Activated CD4-positive, CD25-positive, alpha-beta regulatory T cell treated with anti-CD3 and anti-CD28 coated beads, Interleukin-2, amount 50 U/mL, for 72 hours (primary cell): ENCODE results near the gene CEP170B.
"Not testable (repeated sequence)": the region's sequence is repeated elsewhere in the genome, so short reads cannot be mapped to it uniquely, and the experiment has no call there.

Experiments used
- DNase-seq: peaks from one replicate; pipeline ENCODE4 v3.0.0; 2021

The CEP170B gene

DNA sequence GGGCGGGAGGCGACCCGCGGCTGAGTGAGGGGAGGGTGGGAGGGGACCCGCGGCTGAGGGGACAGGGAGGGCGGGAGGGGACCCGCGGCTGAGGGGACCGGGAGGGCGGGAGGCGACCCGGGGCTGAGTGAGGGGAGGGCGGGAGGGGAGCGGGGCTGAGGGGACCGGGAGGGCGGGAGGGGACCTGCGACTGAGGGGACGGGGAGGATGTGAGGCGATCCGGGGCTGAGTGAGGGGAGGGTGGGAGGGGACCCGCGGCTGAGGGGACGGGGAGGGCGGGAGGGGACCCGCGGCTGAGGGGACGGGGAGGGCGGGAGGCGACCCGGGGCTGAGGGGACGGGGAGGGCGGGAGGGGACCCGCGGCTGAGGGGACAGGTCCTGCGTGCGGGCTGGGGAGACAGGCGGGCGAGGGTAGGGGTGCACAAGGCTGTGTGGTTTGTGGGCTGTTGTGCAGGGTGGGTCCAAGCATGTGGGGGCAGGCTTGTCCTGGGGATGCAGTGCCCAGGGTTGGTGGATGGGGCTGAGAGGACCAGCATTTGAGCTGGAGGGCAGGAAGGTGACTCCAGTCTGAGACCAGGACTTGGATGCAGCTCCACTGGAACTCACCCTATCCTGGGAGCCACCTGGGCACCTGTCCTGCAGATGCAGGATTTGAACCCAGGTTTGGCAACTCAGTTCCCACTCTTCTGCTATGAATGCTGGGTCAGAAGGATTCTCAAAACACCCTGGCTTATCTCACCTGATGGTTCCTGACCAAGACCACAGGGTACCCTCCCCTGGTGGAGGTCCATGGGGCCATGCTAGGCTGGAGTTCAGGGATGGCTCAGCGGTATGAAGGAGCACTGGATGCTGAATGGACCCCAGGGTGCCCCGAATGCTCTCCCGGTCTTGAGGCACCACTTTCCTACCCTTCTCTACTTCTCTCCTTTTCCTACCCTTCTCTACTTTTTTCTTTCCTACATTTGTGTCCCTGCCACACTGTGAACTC is 69.0 kb downstream of the CEP170B start:
- DNase-seq, result peak; percentile 27

DNA sequence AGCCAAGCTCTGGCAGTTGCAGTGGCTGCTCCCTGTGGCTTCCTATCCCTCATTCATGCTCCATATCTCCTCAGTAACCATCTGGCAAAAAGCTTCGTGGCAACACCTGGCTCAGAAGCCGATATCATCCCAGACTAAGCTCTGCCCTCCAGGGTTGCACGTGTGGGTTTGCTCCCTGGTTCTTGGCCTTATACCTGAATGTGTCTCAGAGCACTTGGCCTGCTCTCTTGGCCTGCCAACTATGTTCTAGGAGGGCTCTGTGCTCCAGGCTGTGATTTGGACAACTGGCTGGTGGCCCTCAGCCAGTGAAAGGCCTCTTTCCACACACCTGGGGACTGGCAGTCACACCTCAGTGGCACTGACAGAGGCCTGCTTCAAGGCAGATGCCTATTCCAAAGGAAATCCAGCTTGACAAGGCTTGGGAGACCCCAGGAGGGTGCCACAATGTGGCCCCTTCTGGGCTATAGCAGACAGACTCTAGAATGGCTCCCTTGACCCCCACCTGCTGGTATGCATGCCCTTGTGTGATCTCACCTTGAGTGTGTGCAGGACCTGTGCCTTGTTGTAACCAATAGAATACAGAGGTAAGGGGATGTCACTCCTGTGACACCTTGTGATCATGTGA is 70.1 kb downstream of the CEP170B start:
- DNase-seq, result no peak

- no peak for DNase-seq
Measured at GRCh38 chr14:104935955-104936354, 70.9 kb downstream of the CEP170B start.

- no peak for DNase-seq
Measured at GRCh38 chr14:104936361-104937155, 71.5 kb downstream of the CEP170B start.

DNA sequence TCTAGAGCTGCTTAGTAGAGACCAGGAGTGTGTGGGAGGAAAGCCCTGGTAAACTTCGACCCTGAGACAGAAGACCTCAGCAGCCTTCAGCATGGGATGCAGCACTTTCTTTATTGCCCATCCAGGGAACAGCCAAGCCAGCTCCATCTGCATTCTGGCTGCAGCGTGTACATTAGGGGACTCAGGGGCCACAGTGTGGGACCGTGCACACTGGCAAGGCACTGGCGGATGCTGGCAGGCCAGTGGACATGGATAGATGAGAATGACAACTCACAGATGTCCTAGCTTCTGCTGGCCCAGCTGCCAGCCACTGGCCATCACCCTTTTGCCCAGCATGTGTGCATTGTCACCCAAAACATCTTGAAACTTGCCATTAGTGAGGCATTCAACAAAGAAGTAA is 72.1 kb downstream of the CEP170B start:
- no peak for DNase-seq

DNA sequence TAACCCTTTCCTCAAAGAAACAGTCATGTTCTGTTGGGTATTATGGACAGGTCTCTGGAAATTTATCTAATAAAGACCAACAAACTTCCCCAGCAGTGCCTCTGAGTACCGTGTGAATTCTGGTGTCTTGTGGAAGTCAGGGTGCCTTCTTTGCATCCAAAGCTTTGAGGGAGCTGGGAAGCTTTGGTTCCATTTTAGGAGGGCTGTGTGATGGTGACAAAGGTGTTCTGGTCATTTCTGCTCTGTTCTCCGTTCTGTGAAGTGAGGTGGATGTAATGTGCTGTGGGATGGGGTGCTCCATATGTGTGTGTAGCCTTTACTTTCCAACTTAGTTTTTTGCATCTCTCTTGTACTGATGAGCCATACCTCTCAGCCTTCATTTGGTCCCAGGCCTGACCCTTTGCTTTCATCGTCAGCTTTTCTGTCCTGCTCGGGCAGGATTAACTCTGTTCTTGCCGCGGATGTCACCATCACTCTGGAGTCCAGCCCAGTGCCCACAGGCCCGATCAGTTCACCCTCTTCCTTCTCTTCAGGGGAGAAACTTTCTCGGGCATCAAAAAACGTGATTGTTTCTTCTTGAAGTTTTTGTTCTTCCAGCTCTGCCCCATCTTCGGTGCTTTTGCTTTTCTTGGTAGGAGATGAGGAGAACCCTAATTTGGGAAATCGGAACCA is 72.8 kb downstream of the CEP170B start:
- DNase-seq, result no peak

GRCh38 chr14:104938436-104938835 is 73.4 kb downstream of the CEP170B start:
- DNase-seq, result no peak

DNA sequence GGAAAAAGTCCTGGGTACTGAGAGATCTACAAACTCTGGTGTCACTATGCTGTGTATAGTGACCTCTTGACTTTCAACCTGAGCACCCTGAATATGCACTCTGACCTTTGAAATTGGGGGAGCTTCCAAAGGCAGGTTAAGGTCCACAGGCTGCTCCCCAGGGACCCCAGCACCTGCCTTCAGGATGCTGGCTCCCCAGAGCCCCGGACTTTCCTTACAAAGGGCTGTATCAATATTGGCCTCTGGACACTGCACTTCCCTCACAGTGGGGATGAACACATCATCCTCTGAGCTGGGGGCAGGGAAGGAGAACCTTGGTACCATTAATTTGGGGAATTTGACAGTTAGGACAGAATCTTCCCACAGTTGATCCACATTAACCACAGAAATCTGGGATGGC is 73.9 kb downstream of the CEP170B start:
- no peak for DNase-seq

- no peak for DNase-seq
Measured at GRCh38 chr14:104939666-104940410, 74.8 kb downstream of the CEP170B start.

DNA sequence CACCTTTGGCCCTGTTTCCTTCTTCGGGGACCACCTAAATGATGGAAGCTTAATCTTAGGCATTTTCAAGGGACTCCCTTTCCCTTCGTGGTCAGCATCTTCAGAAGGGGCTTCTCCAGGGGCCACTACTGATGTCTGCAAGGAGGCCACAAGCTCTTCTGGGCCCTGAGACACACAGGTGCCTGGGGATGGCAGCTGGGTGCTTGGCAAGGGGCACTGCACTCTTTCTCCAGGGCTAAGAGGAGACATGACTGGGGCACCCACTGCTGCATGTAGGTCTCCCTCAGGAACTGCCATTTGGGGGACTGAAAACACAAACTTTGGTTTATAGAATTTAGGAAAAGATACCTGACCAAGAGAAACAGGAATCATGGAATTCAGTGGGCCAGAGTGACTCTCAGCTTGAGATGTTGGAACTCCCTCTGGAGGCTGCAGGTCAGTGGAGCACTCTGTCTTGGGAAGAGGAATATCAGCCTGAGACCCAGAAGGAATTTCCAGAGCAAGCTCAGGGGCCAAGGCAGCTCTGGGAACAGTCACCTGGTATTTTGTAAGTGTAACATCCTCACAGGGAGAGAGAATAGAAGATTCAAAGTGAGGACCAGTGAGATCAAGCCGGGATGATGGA is 75.6 kb downstream of the CEP170B start:
- no peak for DNase-seq

GRCh38 chr14:104941508-104942365 is 76.7 kb downstream of the CEP170B start:
- DNase-seq, result no peak

GRCh38 chr14:104942586-104942985 is 77.5 kb downstream of the CEP170B start:
- DNase-seq, result no peak

DNA sequence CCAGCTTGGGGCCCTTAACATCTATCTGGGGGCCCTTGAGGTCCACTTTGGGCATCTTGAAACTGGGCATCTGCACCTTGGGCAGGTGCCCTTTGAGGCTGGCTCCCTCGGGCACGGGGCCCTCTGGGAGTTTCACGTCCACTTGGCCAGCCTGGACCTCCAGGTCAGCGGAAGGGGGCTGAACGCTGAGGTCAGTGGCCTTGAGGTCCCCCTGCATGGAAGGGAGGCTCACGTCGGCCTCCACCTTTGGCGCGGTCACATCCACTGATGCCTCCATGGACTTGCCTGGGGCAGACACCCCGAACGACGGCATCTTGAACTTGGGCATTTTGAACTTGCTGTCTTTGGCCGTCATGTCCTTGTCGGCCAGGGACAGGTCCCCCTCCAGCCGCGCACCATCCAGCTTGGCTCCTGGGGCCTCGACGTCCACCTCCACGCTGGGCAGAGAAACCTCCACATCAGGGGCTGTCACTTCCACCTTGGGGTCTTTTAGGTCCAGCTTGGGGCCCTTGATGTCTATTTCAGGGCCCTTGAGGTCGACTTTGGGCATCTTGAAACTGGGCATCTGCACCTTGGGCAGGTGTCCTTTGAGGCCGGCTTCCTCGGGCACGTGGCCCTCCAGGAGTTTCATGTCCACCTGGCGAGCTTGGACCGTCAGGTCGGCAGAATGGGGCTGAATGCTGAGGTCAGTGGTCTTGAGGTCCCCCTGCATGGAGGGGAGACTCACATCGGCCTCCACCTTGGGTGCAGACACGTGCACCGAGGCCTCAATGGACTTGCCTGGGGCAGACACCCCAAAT is 78.3 kb downstream of the CEP170B start:
- DNase-seq, result not testable (repeated sequence)

DNA sequence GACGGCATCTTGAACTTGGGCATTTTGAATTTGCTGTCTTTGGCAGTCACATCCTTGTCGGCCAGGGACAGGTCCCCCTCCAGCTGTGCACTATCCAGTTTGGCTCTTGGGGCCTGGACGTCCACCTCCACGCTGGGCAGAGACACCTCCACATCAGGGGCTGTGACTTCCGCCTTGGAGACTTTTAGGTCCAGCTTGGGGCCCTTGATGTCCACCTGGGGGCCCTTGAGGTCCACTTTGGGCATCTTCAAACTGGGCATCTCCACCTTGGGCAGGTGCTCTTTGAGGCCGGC is 78.9 kb downstream of the CEP170B start:
- peak; percentile 12 for DNase-seq

DNA sequence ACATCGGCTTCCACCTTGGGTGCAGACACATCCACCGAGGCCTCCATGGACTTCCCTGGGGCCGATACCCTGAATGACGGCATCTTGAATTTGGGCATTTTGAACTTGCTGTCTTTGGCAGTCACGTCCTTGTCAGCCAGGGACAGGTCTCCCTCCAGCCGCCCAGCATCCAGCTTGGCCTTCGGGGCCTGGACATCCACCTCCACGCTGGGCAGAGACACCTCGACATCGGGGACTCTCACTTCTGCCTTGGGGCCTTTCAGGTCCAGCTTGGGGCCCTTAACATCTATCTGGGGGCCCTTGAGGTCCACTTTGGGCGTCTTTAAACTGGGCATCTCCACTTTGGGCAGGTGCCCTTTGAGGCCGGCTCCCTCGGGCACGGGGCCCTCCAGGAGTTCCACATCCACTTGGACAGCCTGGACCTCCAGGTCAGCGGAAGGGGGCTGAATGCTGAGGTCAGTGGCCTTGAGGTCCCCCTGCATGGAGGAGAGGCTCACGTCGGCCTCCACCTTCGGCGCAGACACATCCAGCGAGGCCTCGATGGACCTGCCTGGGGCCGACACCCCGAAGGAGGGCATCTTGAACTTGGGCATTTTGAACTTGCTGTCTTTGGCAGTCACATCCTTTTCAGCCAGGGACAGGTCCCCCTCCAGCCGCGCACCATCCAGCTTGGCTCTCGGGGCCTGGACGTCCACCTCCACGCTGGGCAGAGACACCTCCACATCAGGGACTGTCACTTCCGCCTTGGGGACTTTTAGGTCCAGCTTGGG is 79.6 kb downstream of the CEP170B start:
- DNase-seq, result peak; percentile 18

DNA sequence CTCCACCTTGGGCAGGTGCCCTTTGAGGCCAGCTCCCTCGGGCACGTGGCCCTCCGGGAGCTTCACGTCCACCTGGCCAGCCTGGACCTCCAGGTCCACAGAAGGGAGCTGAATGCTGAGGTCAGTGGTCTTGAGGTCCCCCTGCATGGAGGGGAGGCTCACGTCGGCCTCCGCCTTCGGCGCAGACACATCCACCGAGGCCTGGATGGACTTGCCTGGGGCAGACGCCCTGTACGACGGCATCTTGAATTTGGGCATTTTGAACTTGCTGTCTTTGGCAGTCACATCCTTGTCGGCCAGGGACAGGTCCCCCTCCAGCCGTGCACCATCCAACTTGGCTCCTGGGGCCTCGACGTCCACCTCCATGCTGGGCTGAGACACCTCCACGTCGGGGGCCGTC is 80.2 kb downstream of the CEP170B start:
- DNase-seq, result not testable (repeated sequence)
